Body of pancreas (tissue), 4 donors: ENCODE measurements around the gene COL21A1.

Source experiments
- CTCF ChIP-seq, 7 experiments: fragments of 450-650 bp in 4 of 7; fragments of 200-600 bp in 3 of 7; sonication (generic) in 3 of 7; IDR thresholded peaks; one replicate each; pipeline ENCODE4 v1.5.1; 2016 to 2019; ENCODE audit warnings: antibody characterized with exemption in 7 of 7
- POLR2A ChIP-seq, 3 donors: fragments of 450-650 bp; IDR thresholded peaks; one replicate each; pipeline ENCODE4 v1.6.1; 2016; ENCODE audit warnings: antibody characterized with exemption in 3 of 3, mild to moderate bottlenecking in 2 of 3

- no peak for TF ChIP-seq POLR2A (IDR thresholded peaks at IDR 0.05)
- no peak for TF ChIP-seq CTCF (IDR thresholded peaks at IDR 0.05)
Measured at GRCh38 chr6:56220078-56220477, 27.3 kb downstream of the COL21A1 start.
